Stimulated activated CD8-positive, alpha-beta memory T cell treated with anti-CD3 and anti-CD28 coated beads, Interleukin-4, amount 100 ng/mL, for 1 hour (primary cell): ENCODE data around the gene ATL2.
"Not testable (repeated sequence)": the region's sequence is repeated elsewhere in the genome, so short reads cannot be mapped to it uniquely, and the experiment has no call there.

Experiments
- DNase-seq, 2 donors: peaks; one replicate each; pipeline ENCODE4 v3.0.0-alpha.2; 2020; ENCODE audit warnings: low read depth in 2 of 2, low spot score in 1 of 2

ATL2 gene

DNA sequence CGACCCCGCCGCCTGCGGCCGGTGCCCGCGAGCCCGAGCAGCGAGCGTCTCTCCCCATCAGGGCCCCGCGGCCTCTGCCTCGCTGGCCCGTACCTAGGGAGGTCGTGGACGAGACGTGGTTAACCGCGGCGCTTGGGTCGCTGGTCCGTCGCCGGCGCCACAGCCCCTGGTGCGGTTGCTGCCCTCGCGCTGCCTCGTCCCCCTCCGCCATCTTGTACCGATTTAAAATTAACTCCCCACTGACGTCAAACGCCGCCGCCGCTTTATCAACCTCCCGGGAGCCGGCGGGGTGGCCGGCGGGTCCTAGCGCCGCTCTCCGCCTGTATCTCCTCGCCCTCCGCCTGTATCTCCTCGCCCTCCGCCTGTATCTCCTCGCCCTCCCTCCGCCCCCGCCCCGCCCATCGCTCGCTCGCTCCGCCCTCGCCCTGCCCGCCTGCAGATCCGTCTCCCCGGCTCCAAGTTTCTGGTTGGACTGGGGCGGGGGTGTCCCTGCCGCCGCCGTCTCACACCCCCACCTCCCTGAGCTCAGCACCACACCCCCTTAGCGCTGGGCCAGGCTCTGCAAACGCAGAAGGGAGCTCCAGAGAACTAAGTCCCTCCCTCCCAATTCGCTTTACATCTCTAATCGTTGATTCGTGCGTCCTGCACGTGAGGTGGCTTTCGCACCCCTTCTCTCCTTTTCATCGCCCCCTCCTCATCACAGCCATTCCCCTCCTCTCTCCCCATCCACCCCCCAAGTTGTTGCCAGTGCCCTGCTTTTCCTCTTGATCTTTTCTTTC is at the start of gene ATL2:
TSS of gene ATL2 (minus strand) at position 224 of the 779 bp plus-strand sequence. CDS start at position 211, 13 bp downstream.
- DNase-seq: peak; percentile 77 to 85

DNA sequence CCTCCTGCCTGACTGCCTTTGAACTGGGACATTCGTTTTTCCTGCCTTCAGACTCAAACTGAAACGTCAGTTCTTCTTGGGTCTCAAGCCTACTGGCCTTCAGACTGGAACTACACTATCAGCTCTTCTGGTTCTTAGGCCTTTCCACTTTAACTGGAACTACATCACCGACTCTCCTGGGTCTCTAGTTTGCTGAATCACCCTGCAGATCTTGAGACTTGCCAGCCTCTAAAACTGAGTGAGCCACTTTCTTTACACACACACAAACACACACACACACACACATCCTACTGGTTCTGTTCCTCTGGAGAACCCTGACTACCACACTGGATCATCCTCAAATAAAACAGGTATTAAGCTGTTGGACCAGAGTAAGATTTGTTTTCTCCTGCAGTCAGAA is 46.7 kb upstream of the ATL2 start:
- no peak for DNase-seq

DNA sequence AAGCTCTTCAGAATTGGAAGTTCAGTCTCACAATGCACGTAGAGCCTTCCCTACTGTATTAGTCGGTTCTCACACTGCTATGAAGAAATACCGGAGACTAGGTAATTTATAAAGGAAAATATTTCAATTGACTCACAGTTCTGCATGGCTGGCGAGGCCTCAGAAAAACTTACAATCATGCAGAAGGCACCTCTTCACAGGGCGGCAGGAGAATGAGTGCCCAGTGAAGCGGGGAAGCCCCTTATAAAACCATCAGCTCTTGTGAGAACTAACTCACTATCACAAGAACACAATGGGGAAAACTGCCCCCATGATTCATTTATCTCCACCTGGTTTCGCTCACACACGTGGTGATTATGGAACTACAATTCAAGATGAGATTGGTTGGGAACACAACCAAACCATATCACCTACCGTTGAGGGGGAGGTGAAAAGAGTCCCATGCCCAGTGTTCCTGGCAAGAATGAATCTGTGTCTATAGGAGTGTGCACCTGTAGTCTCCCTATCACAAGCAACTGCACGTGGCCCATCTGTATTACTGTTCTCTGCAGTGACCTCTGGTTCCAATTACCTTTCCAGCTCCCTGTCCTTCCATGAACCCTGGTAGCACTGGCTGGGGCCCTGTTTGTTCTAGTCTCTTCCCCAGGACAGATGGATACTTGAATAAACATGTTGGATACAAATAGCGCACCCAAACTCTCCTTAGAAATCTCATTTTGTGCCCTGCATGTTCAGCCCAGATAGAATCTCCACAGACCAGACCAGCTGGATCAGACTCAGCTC is 44.4 kb upstream of the ATL2 start:
- no peak for DNase-seq

DNA sequence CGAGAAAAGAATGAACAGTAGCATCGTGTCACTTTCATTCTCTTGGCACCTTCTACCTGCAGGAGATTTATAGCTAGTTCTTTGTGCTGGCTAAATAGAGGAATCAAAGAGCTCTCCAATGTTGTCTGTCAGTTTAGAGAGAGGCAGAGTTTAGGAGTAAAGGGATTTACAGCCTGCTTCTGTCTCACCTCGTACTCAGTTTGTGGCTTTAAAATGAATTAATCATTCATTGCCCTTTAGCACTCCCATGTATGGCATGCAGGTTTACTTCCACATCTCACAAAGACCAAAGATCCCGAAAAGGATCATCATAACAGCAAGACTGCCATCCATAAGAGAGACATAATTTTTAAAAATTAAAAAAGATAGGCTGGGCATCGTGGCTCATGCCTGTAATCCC is 42.4 kb upstream of the ATL2 start:
- no peak for DNase-seq

DNA sequence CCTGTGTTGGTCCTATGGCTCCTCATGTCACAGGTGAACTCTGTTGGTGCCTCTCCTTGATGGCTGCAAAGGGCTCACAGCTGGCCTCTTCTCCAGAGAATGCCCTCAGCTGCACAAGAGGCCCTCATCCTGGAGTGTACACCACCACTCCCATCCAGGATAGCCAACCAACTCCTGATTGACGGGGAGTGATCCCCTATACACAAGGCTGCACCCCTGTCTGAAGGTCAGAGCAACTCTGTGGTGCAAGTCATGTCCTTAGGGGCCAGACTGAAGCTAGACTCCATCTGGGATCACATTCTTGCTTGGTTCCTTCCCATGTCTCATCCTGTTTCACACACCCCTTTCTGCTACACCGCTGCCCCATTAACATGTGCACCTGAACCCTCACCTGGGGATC is 41.7 kb upstream of the ATL2 start:
- no peak for DNase-seq

DNA sequence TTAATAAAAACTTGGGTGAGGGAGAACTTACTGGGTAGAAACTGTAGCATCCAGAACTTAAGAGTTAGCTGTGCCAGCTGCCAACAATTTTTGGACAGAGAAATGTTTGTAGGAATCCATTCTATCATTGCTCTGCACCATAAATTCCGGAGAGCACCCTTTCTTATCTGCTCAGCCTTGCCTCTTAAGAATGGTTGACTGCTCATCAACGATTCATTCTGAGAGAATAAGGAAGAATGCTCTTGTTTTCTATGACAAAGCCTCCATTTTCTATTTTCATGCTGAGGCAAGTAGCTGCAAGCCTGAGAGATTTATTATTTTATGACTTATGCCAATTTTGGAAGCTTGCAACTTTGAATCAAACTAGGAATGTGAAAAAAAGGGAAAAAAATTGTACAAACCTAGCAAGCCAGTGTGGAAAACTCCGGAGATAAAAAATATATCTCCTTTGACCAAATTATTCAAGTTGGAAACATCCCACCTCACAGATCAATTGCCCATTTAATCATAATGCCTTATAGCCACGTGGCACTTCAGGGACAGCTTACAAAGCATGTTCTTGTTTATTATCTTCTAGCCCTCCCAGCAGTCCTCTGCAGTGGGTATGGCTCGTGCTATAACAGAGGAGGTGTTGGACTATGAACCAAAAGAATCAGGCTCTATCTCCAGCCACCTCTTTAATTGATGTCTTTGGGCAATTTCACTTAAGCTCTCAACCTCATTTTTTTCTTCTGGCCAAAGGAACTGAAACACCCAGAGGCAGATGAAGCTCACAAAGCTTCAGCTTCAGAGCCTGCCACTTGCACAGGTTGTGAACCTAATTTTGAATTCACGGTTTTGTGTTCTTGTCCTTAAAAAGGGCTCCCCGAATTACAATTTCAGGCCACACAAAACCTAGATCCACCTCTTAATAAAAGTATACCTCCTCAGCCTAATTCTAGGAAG is 40.9 kb upstream of the ATL2 start:
- no peak for DNase-seq

DNA sequence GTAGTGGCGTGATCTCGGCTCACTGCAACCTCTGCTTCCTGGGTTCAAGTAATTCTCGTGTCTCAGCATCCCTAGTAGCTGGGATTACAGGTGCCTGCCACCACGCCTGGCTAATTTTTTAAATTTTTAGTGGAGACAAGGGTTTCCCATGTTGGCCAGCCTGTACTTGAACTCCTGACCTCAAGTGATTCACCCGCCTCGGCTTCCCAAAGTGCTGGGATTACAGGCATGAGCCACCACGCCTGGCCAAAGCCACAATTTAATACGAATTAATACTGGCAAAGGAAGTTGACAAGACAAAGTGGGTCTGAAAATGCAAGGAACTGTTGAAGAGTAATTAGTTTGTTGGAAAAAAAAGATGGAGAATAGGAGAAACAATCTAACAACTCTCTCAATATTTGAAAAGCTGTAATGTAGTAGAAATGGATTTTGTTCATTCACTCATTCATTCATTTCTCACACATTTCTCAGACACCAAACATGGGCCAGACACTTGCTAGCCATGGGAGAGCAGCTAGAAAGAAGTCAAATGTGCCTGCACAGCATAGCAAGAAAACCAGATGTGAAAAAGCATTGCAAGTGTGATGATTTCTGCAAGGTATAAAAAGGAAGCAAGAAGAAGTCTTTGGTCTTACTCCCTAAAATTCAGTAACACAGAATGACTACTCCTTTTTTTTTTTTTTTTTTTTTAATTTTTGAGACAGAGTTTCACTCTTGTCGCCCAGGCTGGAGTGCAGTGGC is 39.4 kb upstream of the ATL2 start:
- no peak for DNase-seq

DNA sequence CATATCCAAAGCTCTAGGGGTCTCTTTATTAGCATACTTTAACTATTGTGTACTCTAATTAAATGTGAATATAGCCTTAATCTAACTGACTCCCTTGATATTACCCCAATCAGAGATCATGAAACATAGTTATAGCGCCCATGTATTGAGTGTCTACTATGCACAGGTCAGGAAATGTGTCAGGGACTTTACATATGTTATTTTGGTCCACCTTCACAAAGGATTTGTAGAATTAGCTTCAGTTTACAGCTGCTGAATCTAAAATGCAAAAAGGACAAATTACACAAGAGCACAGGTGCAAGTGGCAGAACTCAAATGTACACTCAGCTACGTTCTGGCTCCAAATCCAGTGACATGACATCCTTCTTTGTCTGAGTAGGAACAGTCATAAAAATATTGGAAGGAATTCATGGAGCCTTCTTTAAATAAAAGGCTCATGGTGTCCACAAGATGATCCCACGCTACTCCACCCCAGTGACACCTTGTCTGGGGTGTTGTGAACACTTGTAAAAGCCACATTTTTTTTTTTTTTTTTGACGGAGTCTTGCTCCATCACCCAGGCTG is 38.7 kb upstream of the ATL2 start:
- DNase-seq: no peak

DNA sequence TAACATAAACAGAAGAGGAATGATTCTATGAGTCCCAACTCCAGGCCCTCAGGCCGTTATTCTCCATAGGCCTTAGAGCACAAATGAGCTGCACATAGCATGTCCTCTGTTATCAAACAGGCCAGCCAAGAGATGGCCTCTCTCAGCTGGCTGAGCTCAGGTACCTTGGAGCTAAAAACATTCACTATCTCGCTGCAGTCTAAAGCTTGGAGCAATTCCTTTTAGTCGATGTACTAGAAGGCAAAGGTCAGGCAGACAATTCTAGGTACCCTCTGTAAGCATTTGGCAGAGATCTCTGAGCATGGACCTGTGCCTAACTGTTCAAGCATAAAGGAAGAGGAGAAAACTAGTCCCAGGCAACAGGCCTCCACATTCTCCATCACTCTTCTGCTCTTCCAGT is 38.0 kb upstream of the ATL2 start:
- no peak for DNase-seq

DNA sequence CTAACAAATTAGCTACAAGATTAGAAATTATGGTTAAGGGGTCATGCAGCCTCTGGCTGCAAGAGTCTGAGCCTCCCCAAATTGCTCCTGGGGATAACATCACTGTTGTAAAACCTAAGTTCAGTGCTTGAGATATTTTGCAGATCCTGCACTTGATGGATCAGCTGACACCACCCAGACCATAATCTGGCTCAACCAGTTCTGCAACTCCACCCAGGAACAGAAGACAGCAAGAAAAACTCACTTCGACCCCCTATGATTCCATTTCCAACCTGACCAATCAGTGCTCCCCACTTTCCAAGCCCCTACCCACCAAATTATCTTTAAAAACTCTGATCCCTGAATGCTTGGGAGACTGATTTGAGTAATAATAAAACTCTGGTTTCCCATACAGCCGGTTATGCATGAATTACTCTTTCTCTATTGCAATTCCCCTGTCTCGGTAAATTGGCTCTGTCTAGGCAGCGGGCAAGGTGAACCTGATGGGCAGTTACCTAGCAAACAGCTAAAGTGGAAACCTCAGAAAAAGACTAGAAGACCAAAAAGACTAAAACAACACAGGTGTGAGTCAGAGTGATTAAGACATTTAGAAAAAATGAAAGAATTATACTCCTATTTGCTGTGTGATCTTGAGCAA is 35.3 kb upstream of the ATL2 start:
- DNase-seq: not testable (repeated sequence)

DNA sequence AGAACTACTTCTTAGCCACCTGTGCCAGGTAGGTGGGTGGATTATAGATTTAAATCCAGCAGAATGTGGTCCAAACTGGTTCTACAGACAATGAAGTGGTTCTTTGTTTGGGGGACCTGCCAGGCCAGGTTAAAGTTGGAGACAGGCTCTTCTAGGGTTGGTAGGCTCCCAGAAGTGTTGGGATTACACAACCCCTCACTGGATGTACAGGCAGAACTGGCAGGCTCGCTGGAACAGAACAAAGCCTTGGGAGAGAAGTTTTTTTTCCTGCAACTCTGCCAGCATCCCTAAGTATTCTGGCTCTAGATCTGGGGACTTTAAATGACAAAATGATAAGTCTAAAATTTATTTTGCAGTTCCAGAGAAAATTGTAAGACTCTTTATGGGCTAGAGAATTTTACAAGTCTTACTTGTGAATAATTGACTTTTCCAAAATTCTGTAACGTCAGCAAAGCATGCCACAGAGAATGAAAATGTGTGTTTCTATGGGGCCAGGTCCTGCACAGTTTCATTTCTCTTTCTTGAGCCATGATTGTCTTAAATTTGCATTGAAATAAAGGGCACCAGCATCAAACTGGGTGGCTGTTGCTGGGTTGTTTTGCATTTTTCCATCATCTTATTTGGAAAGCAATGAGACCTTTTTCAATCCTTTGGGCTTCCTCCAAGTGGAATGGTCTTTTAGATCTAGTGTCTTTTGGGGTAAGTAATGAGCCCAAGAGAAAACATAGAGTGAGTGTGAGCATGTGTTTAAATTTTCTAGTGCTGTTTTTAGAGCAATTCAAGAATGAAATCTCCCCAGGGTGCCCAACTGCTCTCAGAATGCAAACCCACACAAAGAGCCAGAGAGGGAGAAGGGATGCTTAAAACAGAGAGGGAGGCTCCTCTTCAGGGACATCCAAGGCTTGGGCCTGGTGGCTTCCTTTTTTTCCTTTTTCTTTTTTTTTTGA is 32.4 kb upstream of the ATL2 start:
- no peak for DNase-seq

DNA sequence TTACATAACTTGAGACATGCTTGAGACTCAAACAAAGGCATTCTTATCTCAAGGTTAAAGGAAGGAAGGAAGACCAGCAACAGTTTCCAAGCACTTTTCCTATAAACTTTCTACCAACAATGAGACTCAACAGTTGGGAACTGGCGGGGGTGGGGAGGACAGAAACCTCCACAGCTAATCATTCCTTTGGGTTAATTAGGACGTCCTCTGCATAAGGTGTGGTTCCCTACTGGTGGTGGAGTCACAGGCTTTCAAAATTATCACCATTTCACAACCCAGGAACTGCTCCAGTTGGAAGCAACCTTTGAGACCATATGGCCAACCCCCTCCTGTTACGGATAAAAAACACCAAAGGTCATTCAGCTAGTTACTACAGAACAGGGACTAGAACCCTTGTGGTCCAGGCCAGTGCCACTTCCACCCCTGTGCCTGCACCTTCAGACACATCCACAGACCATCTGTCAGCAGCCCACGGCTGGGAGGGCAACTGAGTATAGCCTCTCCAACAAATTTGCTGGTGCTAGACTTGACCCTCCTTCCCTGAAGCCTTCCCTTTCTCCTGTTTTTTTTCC is 30.1 kb upstream of the ATL2 start:
- DNase-seq: no peak

DNA sequence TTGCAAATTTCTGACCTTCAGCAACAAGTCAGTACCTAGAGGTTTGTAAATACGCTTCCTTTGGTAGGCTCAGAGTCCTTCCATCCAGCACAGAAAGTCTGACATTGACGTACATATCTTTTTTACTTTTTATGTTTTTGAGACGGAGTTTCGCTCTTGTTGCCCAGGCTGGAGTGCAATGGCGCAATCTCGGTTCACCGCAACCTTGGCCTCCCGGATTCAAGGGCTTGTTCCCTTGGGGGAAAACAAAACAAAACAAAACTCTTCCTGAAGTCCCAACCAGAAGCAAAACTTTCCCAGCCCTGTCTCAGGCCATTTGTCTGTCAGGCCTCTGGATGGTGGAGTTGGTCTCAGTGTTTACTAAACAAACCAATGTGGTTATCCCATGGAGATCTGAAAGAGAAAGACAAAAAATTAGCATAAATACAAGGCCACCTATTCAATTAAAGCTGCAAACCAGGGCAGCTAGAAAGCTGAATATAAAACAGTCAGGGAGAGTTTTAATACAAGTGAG is 29.6 kb upstream of the ATL2 start:
- DNase-seq: no peak

DNA sequence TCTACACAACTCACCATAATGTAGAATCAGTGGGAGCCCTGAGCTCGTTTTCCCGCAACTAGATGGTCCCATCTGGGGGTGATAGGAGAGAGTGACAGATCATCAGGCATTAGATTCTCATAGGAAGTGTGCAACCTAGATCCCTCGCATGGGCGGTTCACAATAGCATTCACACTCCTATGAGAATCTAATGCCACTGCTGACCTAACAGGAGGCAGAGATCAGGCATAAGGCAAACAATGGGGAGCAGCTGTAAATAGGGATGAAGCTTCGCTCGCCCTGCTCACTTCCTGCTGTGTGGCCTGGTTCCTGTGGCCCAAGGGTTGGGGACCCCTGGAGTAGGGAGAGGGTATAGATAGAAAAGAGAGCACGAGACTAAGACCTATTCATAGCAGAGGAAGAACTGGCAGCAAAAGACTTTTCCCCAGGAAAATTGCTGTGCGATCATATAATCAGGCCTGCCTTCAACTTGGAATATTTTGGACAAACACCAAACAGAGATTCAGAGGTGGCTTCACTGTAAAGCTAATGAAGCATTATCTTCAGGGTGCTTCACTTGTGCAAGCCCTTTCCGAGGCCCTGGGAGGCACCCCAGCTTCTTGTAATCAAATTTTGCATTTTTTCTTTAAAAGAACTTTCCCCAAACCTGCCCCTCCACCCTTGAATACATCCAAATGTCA is 29.0 kb upstream of the ATL2 start:
- DNase-seq: no peak

DNA sequence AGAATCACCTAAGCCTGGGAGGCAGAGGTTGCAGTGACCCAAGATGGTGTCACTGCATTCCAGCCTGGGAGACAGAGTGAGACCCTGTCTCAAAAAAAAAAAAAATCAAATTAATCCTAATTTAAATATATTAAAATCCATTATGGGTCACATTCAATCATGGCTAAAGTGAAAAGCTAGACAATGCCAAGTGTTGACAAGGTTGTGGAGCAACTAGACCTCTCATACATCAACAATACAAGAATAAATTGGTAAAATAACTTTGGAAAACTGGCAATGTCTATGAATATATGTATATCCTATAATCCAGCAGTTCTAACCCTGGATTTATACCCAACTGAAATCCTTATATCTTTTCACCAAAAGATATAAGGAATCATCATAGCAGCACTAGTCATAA is 23.4 kb upstream of the ATL2 start:
- DNase-seq: no peak

DNA sequence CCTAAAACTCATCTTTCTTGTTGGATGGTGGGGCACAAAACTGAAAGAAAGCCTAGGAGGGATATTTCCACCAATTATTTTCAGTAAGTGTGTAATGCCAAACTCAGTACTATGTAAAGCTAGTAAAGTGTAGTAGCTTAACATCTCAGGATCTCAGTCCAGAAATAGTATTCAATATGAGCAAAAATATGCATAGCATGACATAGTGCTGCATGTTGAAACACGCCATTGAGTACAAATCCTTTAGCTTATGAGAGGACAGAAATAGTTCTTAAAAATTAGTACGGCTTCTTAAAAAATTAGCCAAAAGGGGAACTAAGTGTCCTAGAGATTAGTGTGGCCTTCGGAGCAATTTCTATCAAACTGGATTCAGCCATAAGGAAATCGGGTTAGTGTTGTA is 21.7 kb upstream of the ATL2 start:
- DNase-seq: no peak

DNA sequence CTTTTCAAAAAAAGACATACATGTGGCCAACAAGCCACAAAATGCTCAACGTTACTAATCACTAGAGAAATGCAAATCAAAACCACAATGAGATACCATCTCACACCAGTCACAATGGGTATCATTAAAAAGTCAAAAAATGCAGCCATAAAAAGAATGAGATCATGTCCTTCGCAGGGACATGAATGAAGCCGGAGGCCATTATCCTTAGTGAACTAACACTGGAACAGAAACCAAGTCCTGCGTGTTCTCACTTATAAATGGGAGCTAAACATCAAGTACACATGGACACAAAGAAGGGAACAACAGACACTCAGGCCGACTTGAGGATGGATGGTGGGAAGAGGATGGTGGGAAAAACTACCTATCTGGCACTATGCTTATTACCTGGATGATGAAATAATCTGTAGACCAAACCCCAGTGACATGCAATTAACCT is 17.8 kb upstream of the ATL2 start:
- DNase-seq: no peak

DNA sequence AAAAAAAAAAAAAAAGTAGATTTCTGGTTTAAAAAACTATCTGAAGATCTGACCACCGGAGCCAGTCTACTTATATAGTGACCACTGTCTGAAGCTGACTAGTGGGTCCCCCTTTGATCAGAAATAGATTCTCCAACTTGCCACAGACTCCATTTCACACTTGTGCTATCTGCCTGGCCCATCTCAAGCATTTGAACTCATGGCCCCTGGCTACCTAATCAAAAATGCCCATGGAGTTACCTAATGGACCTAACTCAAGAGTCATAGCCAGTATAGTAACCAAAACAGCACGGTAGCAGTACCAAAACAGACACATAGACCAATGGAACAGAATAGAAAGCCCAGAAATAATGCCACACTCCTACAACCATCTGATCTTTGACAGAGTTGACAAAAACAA is 17.0 kb upstream of the ATL2 start:
- DNase-seq: no peak
